ENCODE results near the gene C11orf68. TPM values are rescaled to one million over a fixed set of nuclear protein-coding genes. Genes with fewer than 3 reads are reported as not detected.

Gene C11orf68
- total and polyA plus RNA-seq, 10 of the 15 experiments (the other 5 are each of a cell fraction or from before 2014, with no cell fraction given) = 3.0 to 25.4 (median 16.7) TPM

- CTCF ChIA-PET = interaction anchor here (1.2 to 4.5 kb wide), 2 partner anchors 8 to 120 kb away, joined by 6 to 41 read pairs; partner anchors contain the start of genes CFL1 and MUS81
- BruUV-seq (replicated peaks) = no TSS peak
- Histone ChIP-seq H3K27me3 (replicated peaks in 1 of 2; ENCODE audit: control insufficient read depth in 2 of 2, insufficient read depth in 2 of 2, low read length in 1 of 2) (no peaks in the 10 kb centered on the region), H3K9ac (ENCODE audit: control insufficient read depth, insufficient read depth, low read length) (no peak overlapping the region), H3K36me3 (ENCODE audit: control insufficient read depth in 2 of 2, insufficient read depth in 2 of 2, low read length in 1 of 2) (peaks cover 17 to 33% of the 10 kb centered on the region in 2 experiments), H3K4me1 (ENCODE audit: control insufficient read depth, insufficient read depth, low read length) (peaks cover 7% of the 10 kb centered on the region), H2AFZ (ENCODE audit: control insufficient read depth, low read depth, low read length) (no peak overlapping the region), H3K79me2 (ENCODE audit: control insufficient read depth, insufficient read depth, low read length) (no peaks in the 10 kb centered on the region; the same call in 1 of the 2 replicates), H3K27ac (ENCODE audit: control insufficient read depth, insufficient read depth) (no peak overlapping the region), H3K4me3 (no peak overlapping the region), H3K4me2 (ENCODE audit: control insufficient read depth, insufficient read depth) (no peak overlapping the region), H4K20me1 (ENCODE audit: control insufficient read depth, insufficient read depth) (no peaks in the 10 kb centered on the region), H3K9me3 (replicated peaks; ENCODE audit: control insufficient read depth, insufficient read depth, low read length) (no peaks in the 10 kb centered on the region)
- FAIRE-seq = no peak
- POLR2A ChIA-PET = interaction anchor here (0.6 to 4.5 kb wide), 4 partner anchors 7 to 1240 kb away, joined by 3 to 44 read pairs (median 3); partner anchors contain the start of genes CCDC85B, MUS81 and SNX32
- intact Hi-C loops (cut with micrococcal nuclease; ENCODE audit: unreplicated experiment) = no loop called here
- 0 out of 2 replicates have a peak, but pooled peaks have one; percentile 25 for TF ChIP-seq POLR2AphosphoS5 (IDR thresholded peaks at IDR 0.05; ENCODE audit: low read length)
- TF ChIP-seq HCFC1 (IDR thresholded peaks at IDR 0.05; ENCODE audit: low read length) = peak; percentile 75
- TF ChIP-seq SMAD1 (IDR thresholded peaks at IDR 0.05; ENCODE audit: low read depth, partially characterized antibody) = no peak
- TF ChIP-seq SMAD5 (IDR thresholded peaks at IDR 0.05; ENCODE audit: low read depth) = peak; percentile 58; the same call in 1 of the 2 replicates
- peak; percentile 82 for TF ChIP-seq POLR2A (IDR thresholded peaks at IDR 0.05; ENCODE audit: low read depth, low read length)
- TF ChIP-seq SIX5 (IDR thresholded peaks at IDR 0.05; ENCODE audit: low read depth, low read length, severe bottlenecking) = peak; percentile 80
- RAD21 ChIA-PET (ENCODE audit: unreplicated experiment) = no interaction called here
- WGBS (ENCODE audit: insufficient coverage, insufficient replicate concordance, low lambda C conversion rate, missing lambda C conversion rate) = 67% methylated on average over 19 of the region's 19 CpGs
- in situ Hi-C loops (cut with MboI) = loop anchor here (25.0 kb wide), 1 partner anchor 1631 kb away; the partner anchor contains the start of genes DNAJC4, FKBP2, NUDT22 and PPP1R14B
- peak; percentile 20; the same call in 1 of the 3 replicates for ATAC-seq
- SMC1A ChIA-PET (ENCODE audit: uncharacterized antibody, unreplicated experiment) = interaction anchor here (0.6 to 2.3 kb wide), 2 partner anchors 8 to 20 kb away, joined by 3 to 7 read pairs; partner anchors contain the start of genes FIBP and MUS81
- no peak for DNase-seq (ENCODE audit: low read depth, low spot score)
These were observed 50.7 kb downstream of the C11orf68 start for GRCh38 chr11:65868076-65868667.

All from GM12878 (cell line).